Activated naive CD4-positive, alpha-beta T cell (primary cell): ENCODE results near the gene NFAT5.
"Not testable (repeated sequence)": the region's sequence is repeated elsewhere in the genome, so short reads cannot be mapped to it uniquely, and the experiment has no call there.

Experiments used
- DNase-seq, 4 experiments: peaks; one replicate each; lab custom pipeline; 2025; lab: John Stamatoyannopoulos, UW

The NFAT5 gene

GRCh38 chr16:69555437-69555836 lies 10.3 kb upstream of the NFAT5 start:
- no peak for DNase-seq

- DNase-seq, result no peak
Observed at GRCh38 chr16:69555867-69556266, 9.9 kb upstream of the NFAT5 start.

- no peak for DNase-seq
Observed at GRCh38 chr16:69559164-69559563, 6.6 kb upstream of the NFAT5 start.

GRCh38 chr16:69561367-69561766 lies 4.4 kb upstream of the NFAT5 start:
- DNase-seq, result not testable (repeated sequence)

- DNase-seq, result no peak
Observed at GRCh38 chr16:69561901-69562300, 3.9 kb upstream of the NFAT5 start.

- DNase-seq, result no peak
Observed at GRCh38 chr16:69562813-69563212, 3.0 kb upstream of the NFAT5 start.

GRCh38 chr16:69563605-69564580 lies 1.9 kb upstream of the NFAT5 start:
- DNase-seq, result peak in 1 of 4 experiments; percentile 3

GRCh38 chr16:69564845-69565670 lies 708 bp upstream of the NFAT5 start:
- no peak for DNase-seq

- DNase-seq, result peak in 2 of 4 experiments; percentile 11 to 55
Observed at GRCh38 chr16:69566240-69566980, 644 bp downstream of the NFAT5 start.

GRCh38 chr16:69566981-69567680 lies 1.4 kb downstream of the NFAT5 start:
- no peak for DNase-seq

GRCh38 chr16:69568676-69569075 lies 2.9 kb downstream of the NFAT5 start:
- DNase-seq, result no peak

- DNase-seq, result not testable (repeated sequence)
Observed at GRCh38 chr16:69578771-69579170, 13.0 kb downstream of the NFAT5 start.

GRCh38 chr16:69579783-69580481 lies 14.2 kb downstream of the NFAT5 start:
- DNase-seq, result no peak

- no peak for DNase-seq
Observed at GRCh38 chr16:69581297-69581696, 15.5 kb downstream of the NFAT5 start.

- not testable (repeated sequence) for DNase-seq
Observed at GRCh38 chr16:69584493-69584892, 18.7 kb downstream of the NFAT5 start.

GRCh38 chr16:69589434-69590269 lies 23.9 kb downstream of the NFAT5 start:
- no peak for DNase-seq

- DNase-seq, result no peak
Observed at GRCh38 chr16:69590590-69590989, 24.8 kb downstream of the NFAT5 start.

- DNase-seq, result no peak
Observed at GRCh38 chr16:69593751-69594255, 28.0 kb downstream of the NFAT5 start.
